ENCODE data around the gene SSBP4. TPM values are rescaled to one million over a fixed set of nuclear protein-coding genes. Genes with fewer than 3 reads are reported as not detected.

SSBP4 gene
- total and polyA plus RNA-seq, 2 of the 8 experiments (the other 6 are each of a cell fraction or from before 2014, with no cell fraction given) = 26.4 to 33.7 TPM

DNA sequence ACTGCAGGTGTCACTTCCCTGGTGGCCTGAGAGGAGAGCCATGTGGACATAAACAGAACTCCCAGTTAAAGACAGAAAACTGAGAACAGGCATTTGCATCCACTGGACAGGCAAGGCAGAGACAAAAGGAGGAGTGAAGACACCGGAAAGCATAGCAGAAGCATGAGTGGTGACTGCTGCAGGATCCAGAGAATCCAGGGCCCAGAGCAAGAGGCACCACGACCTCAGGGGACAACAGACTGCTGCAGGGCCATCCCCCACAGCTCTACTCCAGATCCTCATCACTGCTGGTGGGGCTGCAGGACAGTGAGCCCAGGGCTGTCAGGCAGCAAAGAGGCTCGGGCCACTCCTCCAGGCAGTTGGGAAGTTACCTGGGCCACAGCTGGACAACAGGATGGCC, 33.2 kb downstream of the SSBP4 start (continued):
- TF ChIP-seq, protein P1, sequence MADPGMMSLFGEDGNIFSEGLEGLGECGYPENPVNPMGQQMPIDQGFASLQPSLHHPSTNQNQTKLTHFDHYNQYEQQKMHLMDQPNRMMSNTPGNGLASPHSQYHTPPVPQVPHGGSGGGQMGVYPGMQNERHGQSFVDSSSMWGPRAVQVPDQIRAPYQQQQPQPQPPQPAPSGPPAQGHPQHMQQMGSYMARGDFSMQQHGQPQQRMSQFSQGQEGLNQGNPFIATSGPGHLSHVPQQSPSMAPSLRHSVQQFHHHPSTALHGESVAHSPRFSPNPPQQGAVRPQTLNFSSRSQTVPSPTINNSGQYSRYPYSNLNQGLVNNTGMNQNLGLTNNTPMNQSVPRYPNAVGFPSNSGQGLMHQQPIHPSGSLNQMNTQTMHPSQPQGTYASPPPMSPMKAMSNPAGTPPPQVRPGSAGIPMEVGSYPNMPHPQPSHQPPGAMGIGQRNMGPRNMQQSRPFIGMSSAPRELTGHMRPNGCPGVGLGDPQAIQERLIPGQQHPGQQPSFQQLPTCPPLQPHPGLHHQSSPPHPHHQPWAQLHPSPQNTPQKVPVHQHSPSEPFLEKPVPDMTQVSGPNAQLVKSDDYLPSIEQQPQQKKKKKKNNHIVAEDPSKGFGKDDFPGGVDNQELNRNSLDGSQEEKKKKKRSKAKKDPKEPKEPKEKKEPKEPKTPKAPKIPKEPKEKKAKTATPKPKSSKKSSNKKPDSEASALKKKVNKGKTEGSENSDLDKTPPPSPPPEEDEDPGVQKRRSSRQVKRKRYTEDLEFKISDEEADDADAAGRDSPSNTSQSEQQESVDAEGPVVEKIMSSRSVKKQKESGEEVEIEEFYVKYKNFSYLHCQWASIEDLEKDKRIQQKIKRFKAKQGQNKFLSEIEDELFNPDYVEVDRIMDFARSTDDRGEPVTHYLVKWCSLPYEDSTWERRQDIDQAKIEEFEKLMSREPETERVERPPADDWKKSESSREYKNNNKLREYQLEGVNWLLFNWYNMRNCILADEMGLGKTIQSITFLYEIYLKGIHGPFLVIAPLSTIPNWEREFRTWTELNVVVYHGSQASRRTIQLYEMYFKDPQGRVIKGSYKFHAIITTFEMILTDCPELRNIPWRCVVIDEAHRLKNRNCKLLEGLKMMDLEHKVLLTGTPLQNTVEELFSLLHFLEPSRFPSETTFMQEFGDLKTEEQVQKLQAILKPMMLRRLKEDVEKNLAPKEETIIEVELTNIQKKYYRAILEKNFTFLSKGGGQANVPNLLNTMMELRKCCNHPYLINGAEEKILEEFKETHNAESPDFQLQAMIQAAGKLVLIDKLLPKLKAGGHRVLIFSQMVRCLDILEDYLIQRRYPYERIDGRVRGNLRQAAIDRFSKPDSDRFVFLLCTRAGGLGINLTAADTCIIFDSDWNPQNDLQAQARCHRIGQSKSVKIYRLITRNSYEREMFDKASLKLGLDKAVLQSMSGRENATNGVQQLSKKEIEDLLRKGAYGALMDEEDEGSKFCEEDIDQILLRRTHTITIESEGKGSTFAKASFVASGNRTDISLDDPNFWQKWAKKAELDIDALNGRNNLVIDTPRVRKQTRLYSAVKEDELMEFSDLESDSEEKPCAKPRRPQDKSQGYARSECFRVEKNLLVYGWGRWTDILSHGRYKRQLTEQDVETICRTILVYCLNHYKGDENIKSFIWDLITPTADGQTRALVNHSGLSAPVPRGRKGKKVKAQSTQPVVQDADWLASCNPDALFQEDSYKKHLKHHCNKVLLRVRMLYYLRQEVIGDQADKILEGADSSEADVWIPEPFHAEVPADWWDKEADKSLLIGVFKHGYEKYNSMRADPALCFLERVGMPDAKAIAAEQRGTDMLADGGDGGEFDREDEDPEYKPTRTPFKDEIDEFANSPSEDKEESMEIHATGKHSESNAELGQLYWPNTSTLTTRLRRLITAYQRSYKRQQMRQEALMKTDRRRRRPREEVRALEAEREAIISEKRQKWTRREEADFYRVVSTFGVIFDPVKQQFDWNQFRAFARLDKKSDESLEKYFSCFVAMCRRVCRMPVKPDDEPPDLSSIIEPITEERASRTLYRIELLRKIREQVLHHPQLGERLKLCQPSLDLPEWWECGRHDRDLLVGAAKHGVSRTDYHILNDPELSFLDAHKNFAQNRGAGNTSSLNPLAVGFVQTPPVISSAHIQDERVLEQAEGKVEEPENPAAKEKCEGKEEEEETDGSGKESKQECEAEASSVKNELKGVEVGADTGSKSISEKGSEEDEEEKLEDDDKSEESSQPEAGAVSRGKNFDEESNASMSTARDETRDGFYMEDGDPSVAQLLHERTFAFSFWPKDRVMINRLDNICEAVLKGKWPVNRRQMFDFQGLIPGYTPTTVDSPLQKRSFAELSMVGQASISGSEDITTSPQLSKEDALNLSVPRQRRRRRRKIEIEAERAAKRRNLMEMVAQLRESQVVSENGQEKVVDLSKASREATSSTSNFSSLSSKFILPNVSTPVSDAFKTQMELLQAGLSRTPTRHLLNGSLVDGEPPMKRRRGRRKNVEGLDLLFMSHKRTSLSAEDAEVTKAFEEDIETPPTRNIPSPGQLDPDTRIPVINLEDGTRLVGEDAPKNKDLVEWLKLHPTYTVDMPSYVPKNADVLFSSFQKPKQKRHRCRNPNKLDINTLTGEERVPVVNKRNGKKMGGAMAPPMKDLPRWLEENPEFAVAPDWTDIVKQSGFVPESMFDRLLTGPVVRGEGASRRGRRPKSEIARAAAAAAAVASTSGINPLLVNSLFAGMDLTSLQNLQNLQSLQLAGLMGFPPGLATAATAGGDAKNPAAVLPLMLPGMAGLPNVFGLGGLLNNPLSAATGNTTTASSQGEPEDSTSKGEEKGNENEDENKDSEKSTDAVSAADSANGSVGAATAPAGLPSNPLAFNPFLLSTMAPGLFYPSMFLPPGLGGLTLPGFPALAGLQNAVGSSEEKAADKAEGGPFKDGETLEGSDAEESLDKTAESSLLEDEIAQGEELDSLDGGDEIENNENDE (IDR thresholded peaks at IDR 0.05; ENCODE audit: insufficient replicate concordance, low read length) = no peak
- TF ChIP-seq SP4 (IDR thresholded peaks at IDR 0.05; ENCODE audit: low read length) (no peak), SP1 (IDR thresholded peaks at IDR 0.05; ENCODE audit: low read depth, low read length) (no peak), RAD21 (IDR thresholded peaks at IDR 0.05 in 1 of 2, conservative IDR thresholded peaks at IDR 0.05 in 1 of 2; ENCODE audit: low read depth in 2 of 2, low read length in 2 of 2) (no peak), KDM4A (IDR thresholded peaks at IDR 0.05; ENCODE audit: low read depth, low read length, severe bottlenecking) (no peak), CBX8 (IDR thresholded peaks at IDR 0.05; ENCODE audit: borderline replicate concordance, low read depth, low read length) (no peak), SIRT6 (IDR thresholded peaks at IDR 0.05; ENCODE audit: low read length) (no peak), YY1 (IDR thresholded peaks at IDR 0.05; ENCODE audit: low read depth, low read length) (no peak)

Measured in H1 (cell line).